Mucosa of descending colon (tissue), 3 donors: ENCODE data around the gene ZFP36L2. TPM values are rescaled to one million over a fixed set of nuclear protein-coding genes. Genes with fewer than 3 reads are reported as not detected.

Experiments
- ATAC-seq: fragments of 200-7000 bp; cut with Tn5 transposase; one replicate; pipeline ENCODE4 v1.9.1; 2020; ENCODE audit warnings: mild to moderate bottlenecking, moderate library complexity
- DNase-seq, 3 donors: peaks; one replicate each; pipeline ENCODE4 v3.0.0-alpha.2; 2020
- H3K36me3 ChIP-seq: fragments of 200-600 bp; one replicate; pipeline ENCODE4 v1.8.0; 2021; ENCODE audit warnings: low read depth, mild to moderate bottlenecking
- H3K4me1 ChIP-seq: fragments of 200-600 bp; one replicate; pipeline ENCODE4 v1.8.0; 2021; ENCODE audit warnings: low read depth, mild to moderate bottlenecking
- H3K4me3 ChIP-seq: fragments of 200-600 bp; one replicate; pipeline ENCODE4 v1.8.0; 2021; ENCODE audit warnings: mild to moderate bottlenecking
- H3K9me3 ChIP-seq: fragments of 200-600 bp; one replicate; pipeline ENCODE4 v1.8.0; 2021; ENCODE audit warnings: mild to moderate bottlenecking
- CTCF ChIP-seq: fragments of 200-600 bp; IDR thresholded peaks from one replicate; pipeline ENCODE4 v1.8.0; 2022; ENCODE audit warnings: antibody characterized with exemption, mild to moderate bottlenecking
- intact Hi-C, 2 donors: fragments of 100-400 bp; cut with DNase I in 1 of 2; cut with micrococcal nuclease in 1 of 2; formaldehyde crosslinking; loops; one replicate each; pipeline versions ENCODE4 v1.11.0 to v1.11.1; 2022; cut with DNase I, micrococcal nuclease
- total RNA-seq, 3 donors: library from RNA; stranded (reverse); fragmentation: NEBNext Ultra II Directional in 2 of 3; extraction: Animal tissue kit (Norgen Biotek cat#: 25700) in 2 of 3; gene quantifications; one replicate each; pipeline versions ENCODE4 v1.2.1 to v1.2.4, GENCODE V29; 2021 to 2023
- donor health status: DM: no; HTN: no; CAD: no; lungs with moderate emphysema.
- donor health status: DM: no; HTN: no; CAD: no.
- donor health status: DM: no; HTN: yes; CAD: no.

The ZFP36L2 gene
- total RNA-seq, 3 donors from 2014 or later = 160 to 198 (median 169) TPM

GRCh38 chr2:43183743-43184142 is 42.7 kb downstream of the ZFP36L2 start:
- ATAC-seq (no peak), DNase-seq (no peak)
- peaks cover 25% of the 10 kb centered on the region for H3K4me1 ChIP-seq
- intact Hi-C loops = no loop called here
- H3K36me3 ChIP-seq = no peaks in the 10 kb centered on the region
- H3K9me3 ChIP-seq = no peaks in the 10 kb centered on the region
- no peak for TF ChIP-seq CTCF
- no peak overlapping the region for H3K4me3 ChIP-seq

GRCh38 chr2:43180897-43181296 is 45.5 kb downstream of the ZFP36L2 start:
- TF ChIP-seq CTCF = no peak
- ATAC-seq (no peak), DNase-seq (no peak)
- no peak overlapping the region for H3K4me3 ChIP-seq
- H3K36me3 ChIP-seq = no peaks in the 10 kb centered on the region
- intact Hi-C loops = no loop called here
- H3K9me3 ChIP-seq = peaks cover 1% of the 10 kb centered on the region
- peaks cover 26% of the 10 kb centered on the region for H3K4me1 ChIP-seq

GRCh38 chr2:43179942-43180341 is 46.5 kb downstream of the ZFP36L2 start:
- intact Hi-C loops = no loop called here
- Histone ChIP-seq H3K36me3 (no peaks in the 10 kb centered on the region), H3K4me1 (peaks cover 26% of the 10 kb centered on the region), H3K9me3 (peaks cover 9% of the 10 kb centered on the region), H3K4me3 (no peak overlapping the region)
- DNase-seq = no peak
- ATAC-seq = no peak
- TF ChIP-seq CTCF = no peak

GRCh38 chr2:43178602-43179542 is 47.5 kb downstream of the ZFP36L2 start:
- Histone ChIP-seq H3K4me1 (peaks cover 20% of the 10 kb centered on the region), H3K9me3 (peaks cover 11% of the 10 kb centered on the region), H3K36me3 (no peaks in the 10 kb centered on the region), H3K4me3 (no peak overlapping the region)
- ATAC-seq (peak; percentile 85), DNase-seq (peak; percentile 78 to 81 (median 81))
- no peak for TF ChIP-seq CTCF
- intact Hi-C loops = no loop called here

- Histone ChIP-seq H3K36me3 (no peaks in the 10 kb centered on the region), H3K4me3 (no peak overlapping the region), H3K9me3 (peaks cover 11% of the 10 kb centered on the region), H3K4me1 (peaks cover 20% of the 10 kb centered on the region)
- DNase-seq (no peak), ATAC-seq (peak; percentile 3)
- intact Hi-C loops = no loop called here
- TF ChIP-seq CTCF = no peak
Measured at GRCh38 chr2:43178055-43178598, 48.3 kb downstream of the ZFP36L2 start.
